ENCODE data around the gene EXD2.
"Not testable (repeated sequence)": the region's sequence is repeated elsewhere in the genome, so short reads cannot be mapped to it uniquely, and the experiment has no call there.

EXD2 gene

GRCh38 chr14:69282448-69282847 is 91.2 kb downstream of the EXD2 start:
- no peak for DNase-seq

DNA sequence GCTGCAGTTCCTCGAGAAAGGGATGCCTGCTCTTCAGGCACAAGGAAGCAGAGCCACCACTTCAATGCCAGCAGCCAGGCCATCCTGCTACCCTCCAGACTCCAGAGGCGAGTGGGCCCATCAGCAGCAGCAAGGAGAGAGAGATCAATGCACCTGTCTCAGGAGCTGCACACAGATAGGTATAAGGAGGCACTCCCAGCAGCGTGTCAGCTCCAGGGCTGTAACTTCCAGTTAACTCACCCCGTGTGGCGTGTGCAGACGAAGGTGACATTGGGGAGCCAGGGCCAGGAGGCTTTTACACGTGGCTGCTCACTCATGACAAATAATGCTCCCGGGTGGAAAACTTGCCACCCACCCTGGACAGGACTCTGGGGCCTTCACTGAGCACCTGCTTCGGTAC is 92.9 kb downstream of the EXD2 start:
- DNase-seq, result no peak

DNA sequence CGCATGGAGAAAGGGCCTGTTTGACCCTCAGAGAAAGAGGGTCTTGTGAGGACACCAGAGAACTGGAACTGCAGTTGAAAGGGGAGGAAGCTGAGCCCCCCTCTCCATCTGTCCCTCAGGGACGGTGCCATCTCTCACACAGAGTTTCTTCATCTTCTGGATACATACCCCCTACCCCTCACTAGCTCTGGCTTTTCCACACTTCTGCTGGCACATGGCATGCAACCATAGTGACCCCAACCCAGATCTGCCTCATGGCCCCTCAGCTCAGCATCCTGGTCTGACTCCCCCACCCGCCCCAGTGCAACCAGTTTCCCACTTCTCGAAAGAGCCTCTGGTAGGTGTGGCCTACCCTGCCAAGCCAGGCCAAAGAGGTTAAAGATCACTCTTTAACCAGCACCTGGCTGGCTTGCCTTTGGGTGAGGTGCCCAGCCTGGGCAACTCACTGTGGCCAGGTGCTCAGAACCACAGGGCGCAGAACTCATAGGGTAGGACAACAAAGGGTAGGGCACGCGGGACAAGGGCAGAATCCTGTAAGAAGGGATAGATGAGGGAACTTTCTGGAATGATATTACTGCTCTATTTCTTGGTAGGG is 94.5 kb downstream of the EXD2 start:
- no peak for DNase-seq

DNA sequence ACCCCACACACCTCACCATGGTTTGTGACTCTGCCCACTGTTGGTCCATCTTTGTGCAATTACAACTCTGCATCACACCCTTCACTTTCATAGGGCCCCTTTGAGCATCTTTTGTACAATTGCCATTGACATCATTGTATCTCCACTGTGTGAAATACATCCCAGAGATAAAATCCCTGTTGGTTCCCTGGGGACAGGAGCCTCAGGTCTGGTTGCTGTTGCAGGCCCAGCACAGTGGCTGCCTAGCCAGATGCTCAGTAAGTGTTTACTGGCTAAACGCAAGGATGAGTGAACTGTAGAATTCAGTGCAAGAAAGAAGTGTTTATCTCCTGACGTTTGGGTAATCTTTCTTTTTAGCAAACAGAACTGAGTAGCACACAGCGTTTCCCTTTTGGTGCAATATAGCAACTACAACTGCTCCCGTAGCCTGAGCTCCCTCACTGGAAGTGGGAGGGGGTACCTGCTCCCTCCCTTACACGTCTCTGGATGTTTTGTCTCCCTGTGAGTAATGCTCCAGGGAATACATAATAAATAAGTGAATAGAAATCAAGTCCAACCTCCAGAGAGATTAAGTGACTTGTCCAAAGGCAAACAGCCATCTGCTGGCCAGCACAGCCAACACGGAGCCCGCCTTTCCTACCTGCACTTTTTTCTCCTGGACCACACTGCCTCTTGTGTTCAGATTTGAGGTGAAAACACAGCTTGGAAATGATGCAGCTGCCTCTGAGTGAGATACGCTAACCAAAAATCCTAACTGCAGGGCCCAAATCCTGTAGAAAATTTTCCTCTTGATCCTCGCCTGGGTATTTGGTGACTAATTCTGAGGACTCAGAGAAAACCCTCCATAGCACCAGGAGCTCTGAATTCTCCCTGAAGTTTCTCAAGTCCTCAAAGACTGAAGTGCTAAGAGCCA is 96.1 kb downstream of the EXD2 start:
- no peak for DNase-seq

- DNase-seq, result peak; percentile 16
Measured at GRCh38 chr14:69288011-69288771, 96.9 kb downstream of the EXD2 start.

DNA sequence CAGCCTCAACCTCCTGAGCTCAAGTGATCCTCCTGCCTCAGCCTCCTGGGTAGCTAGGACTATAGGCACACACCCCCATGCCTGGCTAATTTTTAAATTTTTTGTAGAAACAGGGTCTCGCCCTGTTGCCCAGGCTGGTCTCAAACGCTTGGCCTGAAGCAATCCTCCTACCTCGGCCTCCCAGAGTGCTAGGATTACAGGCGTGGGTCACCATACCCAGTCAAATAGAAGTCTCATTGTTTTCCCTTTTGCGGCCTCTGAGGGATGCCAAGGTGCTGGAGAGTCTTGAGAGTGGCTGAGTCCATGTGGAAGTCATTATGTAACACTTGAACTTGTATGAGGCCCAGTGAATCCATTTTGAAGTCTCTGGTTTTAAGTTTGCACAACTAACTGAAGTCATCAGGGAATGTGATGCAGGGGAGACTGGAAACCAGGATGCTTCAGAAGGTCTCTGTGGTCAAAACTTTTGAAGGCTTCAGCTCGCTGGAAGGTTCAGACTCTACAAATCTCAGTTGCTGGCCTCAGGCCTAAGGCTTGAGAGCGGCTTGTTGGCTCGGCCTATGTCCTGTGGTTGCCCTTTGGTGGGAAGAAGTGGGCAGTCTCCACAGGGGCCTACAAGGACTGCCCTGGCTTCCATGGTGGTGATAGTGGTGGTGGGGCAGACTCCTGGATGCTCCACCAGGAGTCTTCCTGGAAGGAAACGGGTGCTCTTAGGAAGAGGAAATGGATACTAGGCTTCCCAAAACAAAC is 97.8 kb downstream of the EXD2 start:
- no peak for DNase-seq

DNA sequence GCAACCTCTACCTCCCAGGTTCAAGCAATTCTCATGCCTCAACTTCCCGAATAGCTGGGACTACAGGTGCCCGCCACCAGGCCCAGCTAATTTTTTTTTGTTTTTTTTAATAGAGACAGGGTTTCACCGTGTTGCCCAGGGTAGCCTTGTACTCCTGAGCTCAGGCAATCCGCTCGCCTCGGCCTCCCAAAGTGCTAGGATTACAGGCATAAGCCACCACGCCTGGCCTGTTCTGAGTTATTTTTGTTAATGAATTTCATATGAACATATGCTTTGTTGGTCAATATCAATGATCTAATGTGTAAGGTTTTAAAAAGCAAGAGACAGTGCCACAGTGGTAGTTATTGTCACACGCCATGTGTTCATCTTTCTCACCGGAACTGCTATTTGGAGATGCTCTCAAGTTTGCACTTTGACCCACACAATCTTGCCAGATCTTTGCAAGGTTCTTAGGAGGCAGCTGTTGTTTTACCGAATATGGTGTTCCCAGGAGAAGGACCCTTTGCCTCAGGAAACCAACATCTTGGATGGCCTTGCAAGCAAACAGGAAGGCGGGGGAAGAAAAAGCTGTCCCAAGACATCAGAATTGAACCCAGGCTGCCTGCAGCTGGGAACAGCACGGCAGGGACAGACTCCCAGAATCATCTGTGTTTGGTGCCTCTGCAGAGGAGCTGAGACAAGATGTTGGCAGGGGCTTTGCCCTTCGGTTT is 98.7 kb downstream of the EXD2 start:
- DNase-seq, result no peak

GRCh38 chr14:69290881-69291280 is 99.6 kb downstream of the EXD2 start:
- not testable (repeated sequence) for DNase-seq

GRCh38 chr14:69291396-69291795 is 100.1 kb downstream of the EXD2 start:
- no peak for DNase-seq

GRCh38 chr14:69291891-69292561 is 100.7 kb downstream of the EXD2 start:
- DNase-seq, result no peak
